Gastrocnemius medialis (tissue), 4 donors: ENCODE results near the gene C1orf174.

Experiments
- CTCF ChIP-seq, 5 experiments: fragments of 450-650 bp in 3 of 5; fragments of 200-600 bp in 2 of 5; sonication (generic) in 2 of 5; IDR thresholded peaks in 4 of 5; conservative IDR thresholded peaks in 1 of 5; 1 replicate in 4 of 5; 2 replicates in 1 of 5; pipeline ENCODE4 v1.5.1; 2016 to 2019; ENCODE audit warnings: antibody characterized with exemption in 5 of 5, mild to moderate bottlenecking in 3 of 5, moderate library complexity in 3 of 5
- POLR2A ChIP-seq, 2 donors: fragments of 450-650 bp; IDR thresholded peaks; one replicate each; pipeline ENCODE4 v1.6.1; 2017; ENCODE audit warnings: antibody characterized with exemption in 2 of 2, mild to moderate bottlenecking in 2 of 2, moderate library complexity in 2 of 2

DNA sequence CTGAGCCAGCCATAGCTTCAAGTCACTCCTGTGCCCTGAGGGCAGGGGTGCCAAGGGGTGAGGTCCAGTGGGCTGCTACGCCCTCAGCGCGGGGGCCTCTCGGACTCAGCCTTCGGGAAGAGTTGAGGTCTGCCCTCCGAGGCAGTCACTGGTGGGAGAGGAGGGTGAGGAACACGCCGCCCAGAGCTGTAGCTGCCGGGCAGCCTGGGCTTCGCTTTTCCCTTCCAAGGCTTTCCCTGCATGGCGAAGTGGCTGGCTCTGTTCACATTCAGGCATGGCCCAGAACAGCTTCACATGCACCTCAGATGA lies 43.0 kb upstream of the C1orf174 start:
- TF ChIP-seq CTCF (IDR thresholded peaks at IDR 0.05 in 4 of 5, conservative IDR thresholded peaks at IDR 0.05 in 1 of 5) (no peak), POLR2A (IDR thresholded peaks at IDR 0.05) (no peak)
